ENCODE data around the gene E2F4.
A peak's percentile ranks its signal among the peaks of the same experiment; 100 is the strongest.

The E2F4 gene

DNA sequence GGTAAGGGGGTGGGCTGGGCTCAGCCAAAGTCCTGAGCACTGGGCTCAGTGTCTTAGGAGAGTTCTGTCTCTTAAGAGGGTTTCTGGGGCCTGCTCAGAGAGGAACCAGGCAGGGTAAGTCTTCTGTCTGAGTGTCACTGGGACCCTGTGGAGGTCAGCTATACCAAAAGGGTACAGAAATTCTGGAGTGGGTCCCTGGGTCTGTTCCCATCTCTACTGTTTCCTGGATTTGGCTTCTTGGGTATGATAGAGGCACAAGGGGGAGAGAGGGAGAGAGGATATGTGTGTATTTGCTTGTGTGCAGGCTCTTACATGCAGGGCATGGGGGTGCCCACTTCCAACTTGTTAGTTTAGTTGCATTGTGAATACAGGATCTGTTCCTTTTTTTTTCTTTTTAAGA, 1.6 kb downstream of the E2F4 start:
- DNase-seq = no peak

GRCh38 chr16:67194260-67194659, 2.3 kb downstream of the E2F4 start:
- DNase-seq = no peak

DNA sequence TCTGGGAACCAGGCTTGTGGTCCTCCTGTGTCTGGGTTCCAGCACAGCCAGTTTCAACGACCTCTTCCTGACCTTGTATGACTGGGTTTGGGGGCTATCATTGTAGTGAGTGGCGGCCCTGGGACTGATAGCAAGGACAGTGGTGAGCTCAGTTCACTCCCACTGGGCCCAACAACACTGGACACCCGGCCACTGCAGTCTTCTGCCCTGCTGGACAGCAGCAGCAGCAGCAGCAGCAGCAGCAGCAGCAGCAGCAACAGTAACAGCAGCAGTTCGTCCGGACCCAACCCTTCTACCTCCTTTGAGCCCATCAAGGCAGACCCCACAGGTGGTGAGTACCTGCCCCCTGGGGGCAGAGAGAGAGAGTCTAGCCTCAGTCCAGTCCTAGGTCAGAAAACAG, 3.7 kb downstream of the E2F4 start:
- DNase-seq = no peak

- DNase-seq = no peak
Observed at GRCh38 chr16:67196881-67197280, 4.9 kb downstream of the E2F4 start.

- DNase-seq = no peak
Observed at GRCh38 chr16:67197704-67198103, 5.7 kb downstream of the E2F4 start.

DNA sequence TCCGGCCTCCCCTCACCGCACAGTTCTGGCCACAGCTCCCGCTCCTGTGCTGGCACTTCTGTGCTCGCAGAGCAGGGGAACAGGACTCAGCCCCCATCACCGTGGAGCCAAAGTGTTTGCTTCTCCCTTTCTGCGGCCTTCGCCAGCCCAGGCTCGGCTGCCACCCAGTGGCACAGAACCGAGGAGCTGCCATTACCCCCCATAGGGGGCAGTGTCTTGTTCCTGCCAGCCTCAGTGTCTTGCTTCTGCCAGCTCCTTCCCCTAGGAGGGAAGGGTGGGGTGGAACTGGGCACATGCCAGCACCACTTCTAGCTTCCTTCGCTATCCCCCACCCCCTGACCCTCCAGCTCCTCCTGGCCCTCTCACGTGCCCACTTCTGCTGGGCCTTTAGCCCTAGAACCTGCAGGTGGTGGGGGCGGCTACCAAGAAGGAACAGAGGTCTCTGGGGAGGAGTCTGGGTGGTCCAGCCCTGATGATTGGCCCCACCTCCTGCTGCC, 6.3 kb downstream of the E2F4 start:
- DNase-seq = peak; percentile 17 to 49

GRCh38 chr16:67199011-67199807, 7.3 kb downstream of the E2F4 start, which contains the start of gene ELMO3:
Gene ELMO3, plus strand, starts transcription at chr16:67199131. Its CDS starts 196 bp downstream, at chr16:67199327.
- no peak for DNase-seq

- DNase-seq = no peak
Observed at GRCh38 chr16:67199808-67200198, 7.8 kb downstream of the E2F4 start.

DNA sequence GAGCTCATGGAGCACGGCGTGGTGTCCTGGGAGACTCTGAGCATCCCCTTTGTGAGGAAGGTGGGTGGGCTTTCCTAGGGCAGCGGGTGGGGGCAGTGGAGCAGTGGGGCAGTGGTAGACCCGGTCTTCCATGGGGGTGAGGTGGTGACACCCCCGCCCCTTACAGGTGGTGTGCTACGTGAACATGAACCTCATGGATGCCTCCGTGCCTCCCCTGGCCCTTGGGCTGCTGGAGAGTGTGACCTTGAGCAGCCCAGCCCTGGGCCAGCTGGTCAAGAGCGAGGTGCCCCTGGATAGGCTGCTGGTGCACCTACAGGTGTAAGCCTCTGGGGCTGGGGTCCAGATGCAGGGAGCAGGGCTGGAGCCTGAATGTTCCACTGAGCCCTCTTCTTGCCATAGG, 8.5 kb downstream of the E2F4 start:
- no peak for DNase-seq

GRCh38 chr16:67201411-67202345, 9.7 kb downstream of the E2F4 start:
- DNase-seq = no peak

DNA sequence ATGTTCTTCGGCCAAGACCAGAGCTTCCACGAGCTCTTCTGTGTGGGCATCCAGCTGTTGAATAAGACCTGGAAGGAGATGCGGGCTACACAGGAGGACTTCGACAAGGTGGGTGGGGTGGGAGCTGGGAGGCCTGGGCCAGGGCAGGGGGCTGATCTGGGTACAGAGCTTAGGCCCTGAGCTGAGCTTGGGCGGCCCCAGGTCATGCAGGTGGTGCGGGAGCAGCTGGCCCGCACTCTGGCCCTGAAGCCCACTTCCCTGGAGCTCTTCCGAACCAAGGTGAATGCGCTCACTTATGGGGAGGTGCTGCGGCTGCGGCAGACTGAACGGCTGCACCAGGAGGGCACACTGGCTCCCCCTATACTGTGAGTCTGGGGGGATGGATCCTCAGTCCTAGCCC, 10.5 kb downstream of the E2F4 start:
- DNase-seq = no peak

GRCh38 chr16:67202956-67203493, 11.1 kb downstream of the E2F4 start:
- no peak for DNase-seq

GRCh38 chr16:67204076-67204475, 12.1 kb downstream of the E2F4 start:
- no peak for DNase-seq

GRCh38 chr16:67206129-67206837, 14.3 kb downstream of the E2F4 start:
- no peak for DNase-seq

DNA sequence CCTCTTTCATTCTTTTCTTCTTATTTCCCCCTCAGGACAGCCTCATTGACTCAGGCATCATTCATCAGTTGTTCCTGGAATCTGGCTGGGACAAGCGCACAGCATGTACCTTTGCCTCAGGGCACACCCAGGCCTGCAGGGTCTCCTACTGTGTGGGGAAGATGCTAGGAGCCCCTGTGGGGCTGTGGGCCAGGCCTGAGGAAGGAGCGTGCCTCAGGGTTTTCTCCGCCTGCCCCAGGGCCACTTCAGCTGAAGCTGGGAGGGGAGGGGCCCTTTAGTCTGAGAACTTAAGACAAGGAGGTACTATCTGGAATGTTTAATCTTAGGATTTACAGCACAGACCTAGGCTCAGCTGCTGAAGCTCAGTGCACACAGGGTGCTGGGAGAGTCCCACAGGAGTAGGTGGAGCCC, 14.9 kb downstream of the E2F4 start:
- DNase-seq = no peak

- DNase-seq = no peak
Observed at GRCh38 chr16:67207249-67208091, 15.5 kb downstream of the E2F4 start.

GRCh38 chr16:67208154-67208896, 16.4 kb downstream of the E2F4 start:
- DNase-seq = no peak

DNA sequence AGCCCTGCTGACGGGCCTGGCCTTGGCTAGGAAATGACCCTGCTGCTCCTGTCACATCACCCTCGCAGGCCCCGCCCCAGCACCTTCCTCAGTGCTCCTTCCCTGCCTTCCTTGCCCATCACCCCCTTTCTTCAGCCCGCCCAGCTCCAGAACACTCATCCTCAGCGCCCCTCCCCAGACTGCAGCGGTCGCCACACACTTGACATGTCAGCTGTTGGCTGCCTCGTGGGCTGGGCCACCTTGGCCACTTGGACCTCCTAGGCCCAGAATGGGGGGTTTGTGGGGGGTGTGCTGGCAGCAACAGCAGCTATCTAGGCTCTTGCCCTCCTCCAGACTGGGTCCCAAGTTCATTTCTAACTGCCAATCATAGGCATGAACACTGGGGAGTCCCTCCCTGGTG, 17.6 kb downstream of the E2F4 start:
- no peak for DNase-seq

GRCh38 chr16:67210069-67210937, 18.3 kb downstream of the E2F4 start:
- no peak for DNase-seq

DNA sequence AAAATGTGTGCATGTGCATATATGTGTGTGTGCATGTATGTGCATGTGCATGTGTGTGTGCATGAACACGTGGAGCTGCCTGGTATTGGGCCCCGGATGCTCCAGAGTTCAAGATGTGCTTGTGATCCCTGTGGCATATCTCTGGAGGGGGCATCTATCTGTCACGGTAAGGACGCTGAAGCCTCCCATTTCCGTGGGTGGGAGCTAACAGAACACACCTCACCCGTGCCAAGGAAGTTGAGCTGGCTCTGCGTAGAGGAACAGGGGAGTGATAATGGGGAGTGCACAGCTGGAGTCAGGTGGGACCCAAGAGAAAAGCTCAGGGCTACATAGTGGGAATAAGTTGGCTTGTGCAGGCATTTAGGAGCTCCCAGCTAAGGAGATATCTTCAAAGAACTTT, 19.7 kb downstream of the E2F4 start:
- DNase-seq = no peak
